Smooth muscle cell of the brain vasculature (primary cell): ENCODE measurements around the gene EPX.
"Not testable (repeated sequence)": the region's sequence is repeated elsewhere in the genome, so short reads cannot be mapped to it uniquely, and the experiment has no call there.

Experiments used
- DNase-seq: peaks from one replicate; pipeline ENCODE4 v3.0.0-alpha.2; 2012; ENCODE audit warnings: low read depth, low spot score

The EPX gene

GRCh38 chr17:58192612-58193011, at the start of gene EPX:
EPX (plus strand) TSS chr17:58192726; CDS start chr17:58192847, 121 bp downstream.
- no peak for DNase-seq

- DNase-seq, result not testable (repeated sequence)
Observed at GRCh38 chr17:58143335-58143734, 49.2 kb upstream of the EPX start.

- no peak for DNase-seq
Observed at GRCh38 chr17:58144801-58145200, 47.7 kb upstream of the EPX start.

GRCh38 chr17:58147930-58148434, 44.5 kb upstream of the EPX start, which contains the start of gene OR4D1:
OR4D1 (plus strand) TSS chr17:58148384; CDS start chr17:58155154, 6,770 bp downstream.
- no peak for DNase-seq

- no peak for DNase-seq
Observed at GRCh38 chr17:58148609-58149008, 43.9 kb upstream of the EPX start.

GRCh38 chr17:58150394-58150793, 42.1 kb upstream of the EPX start:
- no peak for DNase-seq

GRCh38 chr17:58153046-58153445, 39.5 kb upstream of the EPX start:
- no peak for DNase-seq

- DNase-seq, result no peak
Observed at GRCh38 chr17:58153671-58154070, 38.9 kb upstream of the EPX start.

GRCh38 chr17:58156839-58157803, 35.4 kb upstream of the EPX start:
- DNase-seq, result no peak

GRCh38 chr17:58158181-58158580, 34.3 kb upstream of the EPX start:
- no peak for DNase-seq

GRCh38 chr17:58161566-58161965, 31.0 kb upstream of the EPX start:
- DNase-seq, result no peak

- DNase-seq, result no peak
Observed at GRCh38 chr17:58165981-58166380, 26.5 kb upstream of the EPX start.

- DNase-seq, result no peak
Observed at GRCh38 chr17:58166682-58167081, 25.8 kb upstream of the EPX start, which contains the start of gene OR4D2. OR4D2 (plus strand) TSS chr17:58166982; CDS start chr17:58169656, 2,674 bp downstream.

GRCh38 chr17:58170622-58171021, 21.9 kb upstream of the EPX start:
- no peak for DNase-seq

GRCh38 chr17:58172369-58173071, 20.0 kb upstream of the EPX start:
- DNase-seq, result no peak

- DNase-seq, result no peak
Observed at GRCh38 chr17:58174871-58175270, 17.7 kb upstream of the EPX start.

- DNase-seq, result no peak
Observed at GRCh38 chr17:58176200-58176599, 16.3 kb upstream of the EPX start.

- DNase-seq, result no peak
Observed at GRCh38 chr17:58181796-58182195, 10.7 kb upstream of the EPX start.

GRCh38 chr17:58183514-58183913, 9.0 kb upstream of the EPX start:
- no peak for DNase-seq

GRCh38 chr17:58184308-58184985, 8.1 kb upstream of the EPX start:
- DNase-seq, result no peak

GRCh38 chr17:58184986-58185761, 7.4 kb upstream of the EPX start:
- DNase-seq, result no peak
